ENCODE results near the gene WDR17. TPM values are rescaled to one million over a fixed set of nuclear protein-coding genes. Genes with fewer than 3 reads are reported as not detected.

WDR17 gene
- total RNA-seq, 2 experiments from 2014 or later, result 0.47 to 0.64 TPM

DNA sequence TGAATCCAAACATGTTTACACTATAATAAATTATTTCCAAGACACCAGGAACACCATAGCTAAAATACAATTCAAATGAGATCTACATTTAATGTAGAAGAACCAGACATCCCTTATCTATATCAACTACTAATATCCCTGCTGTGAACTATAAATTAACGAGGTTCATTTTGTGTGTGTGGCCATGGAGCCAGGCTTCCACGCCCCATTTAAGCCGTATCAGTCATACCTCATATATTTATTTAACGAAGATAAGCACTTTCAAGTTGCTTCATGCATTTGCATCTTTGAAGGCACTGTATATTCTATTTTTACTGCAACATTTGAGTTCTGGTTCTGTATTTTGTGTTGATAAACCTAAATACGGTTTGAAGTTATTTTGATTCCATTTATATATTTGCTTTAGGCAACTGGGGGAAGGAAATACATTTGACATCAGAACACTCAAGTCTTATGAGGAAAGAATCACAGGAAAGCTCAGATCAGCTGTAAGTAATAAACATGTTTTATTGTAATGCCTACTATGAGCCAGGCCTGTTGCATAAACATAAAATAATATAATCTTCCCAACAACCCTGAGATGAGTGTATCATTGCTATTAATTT, 45.1 kb upstream of the WDR17 start:
- Mint-ChIP-seq H3K27ac (no peak overlapping the region), H3K36me3 (ENCODE audit: low read depth) (no peaks in the 10 kb centered on the region), H3K4me3 (no peak overlapping the region), H3K9me3 (no peaks in the 10 kb centered on the region), H3K4me1 (ENCODE audit: low read depth) (no peaks in the 10 kb centered on the region), H3K27me3 (peaks cover 14% of the 10 kb centered on the region)
- Histone ChIP-seq H3K27me3 (ENCODE audit: control insufficient read depth in 1 of 2, insufficient read depth in 2 of 2, low read length in 2 of 2) (peaks cover 0 to 6% of the 10 kb centered on the region in 2 experiments), H3K9me3 (ENCODE audit: control insufficient read depth in 1 of 2, insufficient read depth in 1 of 2, low read length in 2 of 2) (no peaks in the 10 kb centered on the region), H3K27ac (ENCODE audit: low read depth in 1 of 2, low read length in 2 of 2) (no peak overlapping the region), H3K4me3 (ENCODE audit: low read length) (no peak overlapping the region), H3K4me1 (ENCODE audit: insufficient read depth, low read length) (no peaks in the 10 kb centered on the region), H3K36me3 (ENCODE audit: insufficient read depth, low read length) (no peaks in the 10 kb centered on the region)
- ChIA-PET POLR2A (no interaction called here), CTCF (interaction anchor here (1.4 kb wide), 1 partner anchor 18 kb away, joined by 3 read pairs; no protein-coding TSS in a partner anchor)
- intact Hi-C loops (cut with DNase I, micrococcal nuclease), result no loop called here
- ATAC-seq (ENCODE audit: poor library complexity), result no peak
- no peak for DNase-seq
- TF ChIP-seq CTCF (IDR thresholded peaks at IDR 0.05), result no peak

DNA sequence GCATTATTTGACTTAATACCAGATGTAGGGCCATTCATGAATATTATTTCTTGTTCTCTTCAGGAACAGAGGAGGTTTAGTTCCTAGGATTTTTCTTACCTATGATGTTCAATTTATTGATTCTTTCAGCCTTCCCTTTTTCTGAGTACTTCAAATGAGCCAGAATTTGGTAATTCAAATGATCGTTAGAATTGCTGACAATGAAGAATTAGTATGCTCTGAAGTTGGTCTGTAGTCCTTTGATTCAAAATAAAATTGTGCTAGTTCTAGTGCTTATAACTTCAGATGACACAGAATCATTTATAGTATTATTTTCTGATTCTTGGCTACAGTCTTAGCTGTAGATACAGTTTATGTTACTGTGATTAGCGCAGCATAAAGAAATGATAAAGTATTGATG, 35.2 kb upstream of the WDR17 start:
- H3K4me3 Mint-ChIP-seq, result no peak overlapping the region

DNA sequence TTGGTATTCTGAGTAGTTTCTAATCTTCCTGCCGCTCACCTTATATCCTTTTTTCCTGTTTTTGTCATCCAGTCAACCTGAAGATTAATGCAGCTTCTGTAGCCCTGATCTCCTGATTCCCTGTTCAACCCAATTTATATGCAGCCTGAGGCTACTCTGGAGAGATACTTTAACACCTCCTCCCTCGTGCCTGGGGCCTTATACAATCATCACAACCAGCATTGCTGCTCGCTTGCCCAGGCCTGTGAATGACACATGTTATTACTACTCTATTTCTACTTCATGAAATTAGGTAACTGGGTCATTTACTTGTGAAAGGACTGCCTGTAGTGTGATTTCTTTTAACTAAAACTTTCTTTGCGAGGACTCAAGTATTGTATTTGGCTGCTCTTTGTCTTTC, 33.7 kb upstream of the WDR17 start:
- Histone ChIP-seq H3K4me3 (ENCODE audit: low read length) (no peak overlapping the region), H3K27ac (ENCODE audit: low read depth in 1 of 2, low read length in 2 of 2) (no peak overlapping the region), H3K9me3 (ENCODE audit: control insufficient read depth in 1 of 2, insufficient read depth in 1 of 2, low read length in 2 of 2) (no peaks in the 10 kb centered on the region), H3K36me3 (ENCODE audit: insufficient read depth, low read length) (no peaks in the 10 kb centered on the region), H3K27me3 (ENCODE audit: control insufficient read depth in 1 of 2, insufficient read depth in 2 of 2, low read length in 2 of 2) (no peaks in the 10 kb centered on the region), H3K4me1 (ENCODE audit: insufficient read depth, low read length) (no peaks in the 10 kb centered on the region)
- Mint-ChIP-seq H3K36me3 (ENCODE audit: low read depth) (no peaks in the 10 kb centered on the region), H3K27me3 (no peaks in the 10 kb centered on the region), H3K4me1 (ENCODE audit: low read depth) (no peaks in the 10 kb centered on the region), H3K9me3 (no peaks in the 10 kb centered on the region), H3K27ac (no peak overlapping the region), H3K4me3 (no peak overlapping the region)
- ATAC-seq (ENCODE audit: poor library complexity), result no peak
- ChIA-PET POLR2A (no interaction called here), CTCF (interaction anchor here (0.6 kb wide), 1 partner anchor 292 kb away, joined by 5 read pairs; no protein-coding TSS in a partner anchor)
- intact Hi-C loops (cut with DNase I, micrococcal nuclease), result no loop called here
- no peak for TF ChIP-seq CTCF (IDR thresholded peaks at IDR 0.05)
- DNase-seq, result no peak

More for the DNA sequence above, 35.2 kb upstream of the WDR17 start:
- Histone ChIP-seq H3K36me3 (ENCODE audit: insufficient read depth, low read length) (no peaks in the 10 kb centered on the region), H3K9me3 (ENCODE audit: control insufficient read depth in 1 of 2, insufficient read depth in 1 of 2, low read length in 2 of 2) (no peaks in the 10 kb centered on the region), H3K4me1 (ENCODE audit: insufficient read depth, low read length) (no peaks in the 10 kb centered on the region), H3K27ac (ENCODE audit: low read depth in 1 of 2, low read length in 2 of 2) (no peak overlapping the region), H3K4me3 (ENCODE audit: low read length) (no peak overlapping the region), H3K27me3 (ENCODE audit: control insufficient read depth in 1 of 2, insufficient read depth in 2 of 2, low read length in 2 of 2) (no peaks in the 10 kb centered on the region)
- ATAC-seq (ENCODE audit: poor library complexity), result no peak
- CTCF ChIA-PET, result no interaction called here
- no peak for TF ChIP-seq CTCF (IDR thresholded peaks at IDR 0.05)
- Mint-ChIP-seq H3K27ac (no peak overlapping the region), H3K4me1 (ENCODE audit: low read depth) (no peaks in the 10 kb centered on the region), H3K9me3 (no peaks in the 10 kb centered on the region), H3K36me3 (ENCODE audit: low read depth) (no peaks in the 10 kb centered on the region), H3K27me3 (no peaks in the 10 kb centered on the region)
- no peak for DNase-seq
- intact Hi-C loops (cut with DNase I, micrococcal nuclease), result no loop called here
- POLR2A ChIA-PET, result no interaction called here

All from CD4-positive, alpha-beta T cell (primary cell).